Measurements from ENCODE around the gene ZNF248. TPM values are rescaled to one million over a fixed set of nuclear protein-coding genes. Genes with fewer than 3 reads are reported as not detected.
A peak's percentile ranks its signal among the peaks of the same experiment; 100 is the strongest.
"Not testable (repeated sequence)": the region's sequence is repeated elsewhere in the genome, so short reads cannot be mapped to it uniquely, and the experiment has no call there.

ZNF248 gene
- total and polyA plus RNA-seq, 11 donors, result 5.0 to 14.7 (median 9.1) TPM

GRCh38 chr10:37747081-37747480, 110.3 kb downstream of the ZNF248 start:
- no peak for DNase-seq
- Histone ChIP-seq H3K4me1 (no peaks in the 10 kb centered on the region), H3K9me3 (no peaks in the 10 kb centered on the region), H3K4me3 (no peak overlapping the region), H3K27me3 (no peaks in the 10 kb centered on the region), H3K36me3 (no peaks in the 10 kb centered on the region), H3K27ac (no peak overlapping the region)
- no peak for ATAC-seq
- intact Hi-C loops (cut with DNase I), result no loop called here
- no peak for TF ChIP-seq POLR2A (IDR thresholded peaks at IDR 0.05)
- TF ChIP-seq CTCF (IDR thresholded peaks at IDR 0.05), result no peak
- 64 to 77% (median 73%) methylated on average over 5 of the region's 5 CpGs for WGBS, 4 donors

- ATAC-seq (no peak), DNase-seq (no peak)
- 77 to 87% (median 82%) methylated on average over 5 of the region's 5 CpGs for WGBS, 4 donors
- H3K4me3 ChIP-seq, result no peak overlapping the region
- H3K27ac ChIP-seq, result no peak overlapping the region
- H3K36me3 ChIP-seq, result no peaks in the 10 kb centered on the region
- no peaks in the 10 kb centered on the region for H3K4me1 ChIP-seq
- TF ChIP-seq CTCF (IDR thresholded peaks at IDR 0.05), result no peak
- TF ChIP-seq POLR2A (IDR thresholded peaks at IDR 0.05), result no peak
- no peaks in the 10 kb centered on the region for H3K9me3 ChIP-seq
- H3K27me3 ChIP-seq, result peaks cover 0 to 8% (median 0%) of the 10 kb centered on the region in 9 donors
- intact Hi-C loops (cut with DNase I), result no loop called here
These were observed 115.6 kb downstream of the ZNF248 start for GRCh38 chr10:37741831-37742230.

- DNase-seq (no peak), ATAC-seq (no peak)
- TF ChIP-seq POLR2A (IDR thresholded peaks at IDR 0.05) (no peak), CTCF (IDR thresholded peaks at IDR 0.05) (no peak)
- intact Hi-C loops (cut with DNase I), result no loop called here
- Histone ChIP-seq H3K9me3 (no peaks in the 10 kb centered on the region), H3K27me3 (peaks cover 0 to 9% (median 0%) of the 10 kb centered on the region in 9 donors), H3K4me1 (no peaks in the 10 kb centered on the region), H3K27ac (no peak overlapping the region), H3K36me3 (no peaks in the 10 kb centered on the region), H3K4me3 (no peak overlapping the region)
- WGBS, 4 donors, result 73 to 79% (median 75%) methylated on average over 3 of the region's 3 CpGs
These were observed 118.2 kb downstream of the ZNF248 start for GRCh38 chr10:37739181-37739580.

- ATAC-seq; intact Hi-C loops (cut with DNase I): not testable (repeated sequence)
- 86 to 88% (median 87%) methylated on average over 16 of the region's 16 CpGs for WGBS, 4 donors
These were observed 119.2 kb downstream of the ZNF248 start for GRCh38 chr10:37738241-37738640.

GRCh38 chr10:37737336-37737735, 120.1 kb downstream of the ZNF248 start:
- Histone ChIP-seq H3K27me3 (peaks cover 0 to 9% (median 0%) of the 10 kb centered on the region in 9 donors), H3K4me1 (no peaks in the 10 kb centered on the region), H3K9me3 (peaks cover 0 to 5% (median 0%) of the 10 kb centered on the region in 12 donors), H3K36me3 (no peaks in the 10 kb centered on the region), H3K4me3 (no peak overlapping the region), H3K27ac (no peak overlapping the region)
- peak in 1 of 4 donors; percentile 20 for ATAC-seq
- 72 to 86% (median 76%) methylated on average over 3 to 15 of the region's 15 CpGs for WGBS, 4 donors
- TF ChIP-seq POLR2A (IDR thresholded peaks at IDR 0.05), result no peak
- no peak for TF ChIP-seq CTCF (IDR thresholded peaks at IDR 0.05)
- intact Hi-C loops (cut with DNase I), result no loop called here
- DNase-seq, result no peak

More at GRCh38 chr10:37738241-37738640, 119.2 kb downstream of the ZNF248 start:
- not testable (repeated sequence) for H3K27ac ChIP-seq, H3K36me3 ChIP-seq, H3K9me3 ChIP-seq, DNase-seq, H3K27me3 ChIP-seq, H3K4me3 ChIP-seq, H3K4me1 ChIP-seq
